GM19043 (cell line): ENCODE measurements around the gene SMARCAL1.
A peak's percentile ranks its signal among the peaks of the same experiment; 100 is the strongest.
"Not testable (repeated sequence)": the region's sequence is repeated elsewhere in the genome, so short reads cannot be mapped to it uniquely, and the experiment has no call there.

Experiments
- ATAC-seq: cut with Tn5 transposase; IDR thresholded peaks from one replicate; pipeline ENCODE4 v1.9.1; 2021; ENCODE audit warnings: low read depth; ENCODE audit not compliant: unreplicated experiment

SMARCAL1 gene

DNA sequence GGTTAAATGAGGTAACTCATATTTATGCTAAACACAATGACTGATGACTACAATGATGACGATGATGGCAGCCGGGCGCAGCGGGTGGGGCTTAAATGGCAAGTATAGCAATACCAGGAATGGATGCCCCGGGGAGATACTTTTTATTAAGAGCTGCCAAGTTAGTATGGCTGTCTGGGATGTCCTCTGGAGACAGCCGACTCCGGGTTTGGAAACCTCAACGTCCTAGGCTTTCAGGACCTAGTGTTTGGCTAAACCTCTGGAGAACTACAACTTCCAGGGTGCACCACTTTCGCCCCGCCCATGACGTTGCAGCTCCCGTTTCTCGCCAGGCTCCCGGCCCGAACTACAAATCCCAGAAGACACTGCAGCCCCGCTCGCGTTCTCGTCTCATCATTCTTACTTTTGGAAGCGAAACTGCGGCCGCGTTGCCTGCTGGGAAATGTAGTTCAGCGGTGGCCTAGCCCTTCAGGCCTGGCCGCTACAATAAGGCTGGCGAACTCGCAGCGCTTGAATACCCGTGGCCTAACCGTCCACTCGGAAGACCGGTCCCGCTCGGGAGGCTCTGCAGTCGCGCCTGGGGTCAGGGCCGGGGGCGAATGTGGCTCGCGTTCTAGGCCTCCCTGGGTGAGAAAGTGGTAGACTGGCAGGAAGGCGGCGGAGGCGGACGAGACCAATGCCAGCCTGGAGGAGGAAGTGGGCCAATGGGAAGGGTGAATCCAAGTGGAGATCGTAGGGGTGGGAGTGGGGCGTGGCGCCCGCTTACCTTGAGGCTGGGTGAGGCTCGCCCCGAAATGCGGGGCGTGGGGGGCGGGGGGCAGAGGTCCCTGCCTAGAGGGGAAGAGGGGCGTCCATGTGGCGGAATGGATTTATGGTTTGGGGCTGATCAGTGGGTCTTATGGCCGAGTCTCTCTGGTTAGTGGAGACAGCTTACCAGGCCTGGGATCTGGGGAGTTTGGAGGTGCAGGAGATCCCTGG is at the start of gene SMARCAL1:
SMARCAL1 (plus strand) TSS at position 463 of the 978 bp plus-strand sequence. CDS start 2,221 bp downstream, outside the sequence.
- ATAC-seq = peak; percentile 91

GRCh38 chr2:216362730-216363129 is 49.6 kb upstream of the SMARCAL1 start:
- ATAC-seq = no peak

- ATAC-seq = no peak
Measured at GRCh38 chr2:216363221-216363620, 49.1 kb upstream of the SMARCAL1 start.

- no peak for ATAC-seq
Measured at GRCh38 chr2:216365518-216365917, 46.8 kb upstream of the SMARCAL1 start.

- ATAC-seq = no peak
Measured at GRCh38 chr2:216366777-216367471, 45.4 kb upstream of the SMARCAL1 start.

DNA sequence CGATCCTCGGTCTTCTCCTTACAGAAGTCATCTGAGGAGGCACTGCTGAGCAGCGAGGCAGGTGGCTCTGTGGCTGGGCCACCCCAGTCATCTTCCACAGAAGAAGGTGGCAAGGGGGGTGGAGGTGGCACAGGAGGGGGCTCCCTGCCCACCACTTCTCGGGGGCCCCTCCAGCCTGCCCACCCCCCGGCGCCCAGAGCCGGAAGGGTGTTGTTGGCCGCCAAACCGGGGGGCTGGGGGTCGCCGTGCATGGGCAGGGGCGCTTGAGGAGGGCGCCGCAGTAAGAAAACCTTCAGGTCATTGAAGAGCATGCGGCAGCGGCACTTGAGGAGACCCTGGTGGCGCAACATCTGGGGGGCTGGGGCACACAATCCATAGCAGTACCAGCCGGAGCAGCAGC is 42.5 kb upstream of the SMARCAL1 start:
- no peak for ATAC-seq

- no peak for ATAC-seq
Measured at GRCh38 chr2:216370961-216371712, 41.1 kb upstream of the SMARCAL1 start.

GRCh38 chr2:216371721-216372702 is 40.3 kb upstream of the SMARCAL1 start, which contains the start of gene MARCHF4:
Gene MARCHF4, minus strand, starts transcription at chr2:216372483. Its CDS starts 2,223 bp downstream, at chr2:216370260.
- ATAC-seq = no peak

DNA sequence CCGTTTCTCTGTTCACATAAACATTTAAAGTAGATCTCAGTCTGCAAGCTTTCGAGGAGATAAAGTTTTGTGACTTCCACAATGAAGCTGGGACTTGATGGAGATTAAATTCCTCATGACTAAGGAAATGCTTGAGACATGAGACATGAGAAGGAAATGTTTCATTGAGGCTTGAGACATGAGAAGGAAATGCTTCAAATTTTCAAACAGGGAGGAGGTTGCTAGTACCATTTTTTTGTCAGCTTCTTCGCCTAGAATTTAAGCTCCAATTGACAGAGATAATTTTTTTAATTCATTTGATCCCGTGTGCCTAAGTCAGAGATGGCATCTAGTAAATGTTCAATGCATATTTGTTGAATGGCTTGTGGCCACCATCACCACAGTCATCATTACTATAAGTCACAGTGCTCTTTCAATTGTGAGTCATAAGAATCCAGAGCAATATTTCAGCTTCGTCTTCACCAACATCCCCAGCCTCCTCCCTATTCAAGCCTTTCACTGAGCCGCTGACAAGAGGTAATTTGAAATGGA is 39.5 kb upstream of the SMARCAL1 start:
- ATAC-seq = no peak

GRCh38 chr2:216373896-216374295 is 38.4 kb upstream of the SMARCAL1 start:
- no peak for ATAC-seq

GRCh38 chr2:216375286-216375685 is 37.0 kb upstream of the SMARCAL1 start:
- no peak for ATAC-seq

DNA sequence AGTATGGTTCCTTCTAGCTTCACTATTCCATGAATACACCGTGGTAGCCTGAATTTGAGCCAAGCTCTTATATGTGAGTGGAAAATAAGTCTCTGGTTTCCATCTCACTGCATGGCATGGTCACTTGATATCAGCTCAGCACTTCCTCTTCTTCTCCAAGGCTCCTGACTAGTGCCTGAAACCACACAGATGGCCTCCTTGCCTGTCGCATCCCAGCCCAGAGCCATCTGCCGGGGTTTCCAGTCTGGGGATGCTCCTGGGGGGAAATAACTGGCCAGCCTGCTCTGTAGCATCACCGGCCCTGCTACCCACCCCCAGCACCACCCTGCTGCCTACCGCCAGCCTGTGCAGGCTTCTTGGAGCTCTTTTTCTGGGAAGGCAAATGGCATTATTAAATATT is 32.3 kb upstream of the SMARCAL1 start:
- ATAC-seq = no peak

DNA sequence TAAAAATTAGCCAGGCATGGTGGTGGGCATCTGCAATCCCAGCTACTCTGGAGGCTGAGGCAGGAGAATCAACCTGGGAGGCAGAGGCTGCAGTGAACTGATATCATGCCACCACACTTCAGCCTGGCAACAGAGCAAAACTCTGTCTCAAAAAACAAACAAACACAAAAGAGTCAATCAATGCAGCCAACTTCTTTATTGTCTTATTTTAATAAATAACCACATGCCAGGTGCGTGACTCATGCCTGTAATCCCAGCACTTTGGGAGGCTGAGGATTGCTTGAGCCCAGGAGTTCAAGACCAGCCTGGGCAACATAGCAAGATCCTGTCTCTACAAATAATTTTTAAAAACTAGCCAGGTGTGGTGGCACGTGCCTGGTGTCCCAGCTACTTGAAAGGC is 27.9 kb upstream of the SMARCAL1 start:
- not testable (repeated sequence) for ATAC-seq

GRCh38 chr2:216385478-216385877 is 26.8 kb upstream of the SMARCAL1 start:
- no peak for ATAC-seq

GRCh38 chr2:216387262-216387661 is 25.0 kb upstream of the SMARCAL1 start:
- no peak for ATAC-seq

DNA sequence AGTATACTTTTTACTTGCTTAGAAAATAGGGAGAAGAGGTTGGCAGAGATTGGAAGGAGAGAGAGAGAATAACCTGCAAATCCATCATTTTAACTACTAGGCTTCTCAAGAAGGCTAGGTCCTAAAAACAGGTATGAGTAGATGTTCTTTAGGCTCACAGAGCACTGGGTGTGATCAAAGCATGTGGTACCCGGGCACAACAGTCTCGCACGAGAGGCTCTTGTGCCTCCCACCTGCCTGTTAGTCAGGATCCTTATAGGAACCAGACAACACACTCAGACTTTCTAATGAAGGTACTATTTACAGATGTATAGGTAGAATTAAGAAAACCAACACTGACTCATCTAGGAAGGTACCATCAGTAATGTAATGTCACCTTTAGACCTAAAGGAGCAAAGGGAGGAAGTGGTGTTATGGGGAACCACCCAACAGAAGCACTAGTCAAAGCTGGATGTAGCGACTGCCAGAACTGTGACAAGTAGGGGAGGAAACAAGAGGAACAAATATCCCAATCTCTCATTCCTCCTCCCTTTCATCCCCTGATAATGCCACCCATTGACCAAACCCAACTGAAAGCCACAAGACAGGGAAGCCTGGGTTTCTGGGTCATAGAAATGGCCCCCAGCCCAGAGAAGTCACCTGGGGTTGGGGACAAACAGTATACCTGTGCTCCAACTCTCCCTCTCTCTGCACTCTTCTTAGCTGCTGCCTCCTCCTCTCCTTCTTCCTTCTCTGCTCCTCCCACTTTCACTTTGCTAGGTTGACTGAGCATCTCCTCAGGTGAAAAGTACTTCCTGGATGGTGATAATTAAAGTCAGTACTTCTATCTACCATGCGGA is 24.0 kb upstream of the SMARCAL1 start:
- peak; percentile 66 for ATAC-seq

DNA sequence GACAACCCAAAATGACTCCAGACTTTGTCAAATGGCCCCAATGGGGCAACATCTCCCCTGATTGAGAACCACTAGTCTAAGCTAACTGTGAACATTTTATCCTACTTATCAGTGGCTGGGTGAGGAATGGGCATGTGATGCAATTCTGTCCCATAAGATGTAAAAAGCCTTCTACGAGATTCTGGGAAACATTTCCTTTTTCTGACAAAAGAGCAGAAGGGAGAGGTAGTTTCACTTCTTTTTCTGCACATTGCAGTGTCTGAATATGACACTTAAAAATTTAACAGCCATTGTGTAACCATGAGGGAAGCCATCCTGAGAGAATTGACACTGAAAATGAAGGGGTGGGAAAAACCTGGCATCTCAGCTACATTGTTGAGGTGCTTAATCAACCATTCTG is 22.7 kb upstream of the SMARCAL1 start:
- no peak for ATAC-seq

DNA sequence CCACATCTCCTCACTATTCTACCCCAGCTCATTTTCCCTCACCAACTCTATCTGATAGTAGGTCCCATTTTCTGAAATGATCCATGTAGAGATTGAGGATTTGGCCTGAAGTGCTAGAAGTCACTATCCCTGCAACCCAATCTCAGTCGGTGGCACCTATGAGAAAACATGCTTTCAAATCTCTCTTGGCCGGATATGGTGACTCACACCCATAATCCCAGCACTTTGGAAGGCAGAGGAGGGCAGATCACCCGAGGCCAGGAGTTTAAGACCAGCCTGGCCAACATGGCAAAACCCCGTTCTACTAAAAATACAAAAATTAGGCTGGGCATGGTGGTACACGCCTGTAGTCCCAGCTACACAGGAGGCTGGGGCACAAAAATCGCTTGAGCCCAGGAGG is 20.9 kb upstream of the SMARCAL1 start:
- no peak for ATAC-seq
